Mucosa of descending colon (tissue), 3 donors: Measurements from ENCODE around the gene GRK5. TPM values are rescaled to one million over a fixed set of nuclear protein-coding genes. Genes with fewer than 3 reads are reported as not detected.

Source experiments
- ATAC-seq: fragments of 200-7000 bp; cut with Tn5 transposase; one replicate; pipeline ENCODE4 v1.9.1; 2020; ENCODE audit warnings: mild to moderate bottlenecking, moderate library complexity
- DNase-seq, 3 donors: peaks; one replicate each; pipeline ENCODE4 v3.0.0-alpha.2; 2020
- H3K36me3 ChIP-seq: fragments of 200-600 bp; one replicate; pipeline ENCODE4 v1.8.0; 2021; ENCODE audit warnings: low read depth, mild to moderate bottlenecking
- H3K4me1 ChIP-seq: fragments of 200-600 bp; one replicate; pipeline ENCODE4 v1.8.0; 2021; ENCODE audit warnings: low read depth, mild to moderate bottlenecking
- H3K4me3 ChIP-seq: fragments of 200-600 bp; one replicate; pipeline ENCODE4 v1.8.0; 2021; ENCODE audit warnings: mild to moderate bottlenecking
- H3K9me3 ChIP-seq: fragments of 200-600 bp; one replicate; pipeline ENCODE4 v1.8.0; 2021; ENCODE audit warnings: mild to moderate bottlenecking
- CTCF ChIP-seq: fragments of 200-600 bp; IDR thresholded peaks from one replicate; pipeline ENCODE4 v1.8.0; 2022; ENCODE audit warnings: antibody characterized with exemption, mild to moderate bottlenecking
- intact Hi-C, 2 donors: fragments of 100-400 bp; cut with DNase I in 1 of 2; cut with micrococcal nuclease in 1 of 2; formaldehyde crosslinking; loops; one replicate each; pipeline versions ENCODE4 v1.11.0 to v1.11.1; 2022; cut with DNase I, micrococcal nuclease
- total RNA-seq, 3 donors: library from RNA; stranded (reverse); fragmentation: NEBNext Ultra II Directional in 2 of 3; extraction: Animal tissue kit (Norgen Biotek cat#: 25700) in 2 of 3; gene quantifications; one replicate each; pipeline versions ENCODE4 v1.2.1 to v1.2.4, GENCODE V29; 2021 to 2023
- donor health status: DM: no; HTN: no; CAD: no; lungs with moderate emphysema.
- donor health status: DM: no; HTN: no; CAD: no.
- donor health status: DM: no; HTN: yes; CAD: no.

Gene GRK5
- total RNA-seq, 3 donors from 2014 or later, result 6.6 to 27.1 (median 8.3) TPM

- H3K4me3 ChIP-seq, result no peak overlapping the region
- H3K9me3 ChIP-seq, result no peaks in the 10 kb centered on the region
- intact Hi-C loops, result no loop called here
- no peaks in the 10 kb centered on the region for H3K36me3 ChIP-seq
- H3K4me1 ChIP-seq, result no peaks in the 10 kb centered on the region
- DNase-seq (no peak), ATAC-seq (no peak)
- TF ChIP-seq CTCF, result no peak
Observed at GRCh38 chr10:119425102-119425880, 217.9 kb downstream of the GRK5 start.

GRCh38 chr10:119425881-119426170, 218.5 kb downstream of the GRK5 start:
- intact Hi-C loops, result no loop called here
- no peaks in the 10 kb centered on the region for H3K36me3 ChIP-seq
- DNase-seq, result peak in 1 of 3 donors; percentile 33
- ATAC-seq, result no peak
- H3K4me3 ChIP-seq, result no peak overlapping the region
- no peak for TF ChIP-seq CTCF
- H3K4me1 ChIP-seq, result no peaks in the 10 kb centered on the region
- no peaks in the 10 kb centered on the region for H3K9me3 ChIP-seq

GRCh38 chr10:119426699-119427098, 219.3 kb downstream of the GRK5 start:
- TF ChIP-seq CTCF, result no peak
- Histone ChIP-seq H3K36me3 (no peaks in the 10 kb centered on the region), H3K9me3 (no peaks in the 10 kb centered on the region), H3K4me1 (no peaks in the 10 kb centered on the region), H3K4me3 (no peak overlapping the region)
- intact Hi-C loops, result no loop called here
- DNase-seq (peak in 1 of 3 donors; percentile 1), ATAC-seq (no peak)

- intact Hi-C loops, result no loop called here
- no peaks in the 10 kb centered on the region for H3K9me3 ChIP-seq
- TF ChIP-seq CTCF, result no peak
- H3K4me3 ChIP-seq, result no peak overlapping the region
- ATAC-seq (no peak), DNase-seq (peak in 1 of 3 donors; percentile 2)
- H3K4me1 ChIP-seq, result no peaks in the 10 kb centered on the region
- no peaks in the 10 kb centered on the region for H3K36me3 ChIP-seq
Observed at GRCh38 chr10:119427263-119427864, 220.0 kb downstream of the GRK5 start.

- no peak for TF ChIP-seq CTCF
- H3K4me1 ChIP-seq, result no peaks in the 10 kb centered on the region
- intact Hi-C loops, result no loop called here
- H3K36me3 ChIP-seq, result no peaks in the 10 kb centered on the region
- ATAC-seq, result no peak
- H3K9me3 ChIP-seq, result no peaks in the 10 kb centered on the region
- peak in 1 of 3 donors; percentile 38 for DNase-seq
- H3K4me3 ChIP-seq, result no peak overlapping the region
Observed at GRCh38 chr10:119428789-119429188, 221.4 kb downstream of the GRK5 start.
